ENCODE data around the gene HNRNPR. TPM values are rescaled to one million over a fixed set of nuclear protein-coding genes. Genes with fewer than 3 reads are reported as not detected.
A peak's percentile ranks its signal among the peaks of the same experiment; 100 is the strongest.
"Not testable (repeated sequence)": the region's sequence is repeated elsewhere in the genome, so short reads cannot be mapped to it uniquely, and the experiment has no call there.

The HNRNPR gene
- 196 and 221 TPM in 2 replicates for total RNA-seq (2014; rRNA removed; shearing (Covaris generic))

- peak; percentile 100 for DNase-seq (ENCODE audit: low read depth)
Measured at GRCh38 chr1:23344111-23344986, at the start of gene HNRNPR. Gene HNRNPR, minus strand, starts transcription at chr1:23344284. Its CDS starts 3,276 bp downstream, at chr1:23341008.

GRCh38 chr1:23393706-23394105 is 49.6 kb upstream of the HNRNPR start:
- DNase-seq (ENCODE audit: low read depth), result peak; percentile 91

- no peak for DNase-seq (ENCODE audit: low read depth)
Measured at GRCh38 chr1:23392125-23392855, 48.2 kb upstream of the HNRNPR start.

DNA sequence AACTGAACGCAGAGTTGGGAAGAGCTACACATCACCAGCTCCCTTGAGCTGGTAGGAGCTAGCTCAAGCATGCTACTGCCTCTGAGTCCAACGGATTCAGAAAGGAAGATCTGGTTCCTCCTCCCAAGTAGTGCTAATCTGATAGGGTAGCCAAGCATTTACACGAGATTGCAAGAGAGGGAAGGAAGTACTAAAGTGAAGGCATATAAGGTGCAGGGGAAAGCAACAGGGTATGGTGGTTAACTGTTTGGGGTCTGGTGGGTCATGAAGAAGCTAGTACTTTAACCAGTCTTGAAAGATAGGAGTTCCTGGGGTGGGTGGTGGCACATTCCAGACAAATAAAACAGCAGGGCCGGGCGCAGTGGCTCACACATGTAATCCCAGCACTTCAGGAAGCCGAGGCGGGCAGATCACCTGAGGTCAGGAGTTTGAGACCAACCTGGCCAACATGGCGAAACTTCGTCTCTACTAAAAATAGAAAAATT is 45.8 kb upstream of the HNRNPR start:
- DNase-seq (ENCODE audit: low read depth), result no peak

DNA sequence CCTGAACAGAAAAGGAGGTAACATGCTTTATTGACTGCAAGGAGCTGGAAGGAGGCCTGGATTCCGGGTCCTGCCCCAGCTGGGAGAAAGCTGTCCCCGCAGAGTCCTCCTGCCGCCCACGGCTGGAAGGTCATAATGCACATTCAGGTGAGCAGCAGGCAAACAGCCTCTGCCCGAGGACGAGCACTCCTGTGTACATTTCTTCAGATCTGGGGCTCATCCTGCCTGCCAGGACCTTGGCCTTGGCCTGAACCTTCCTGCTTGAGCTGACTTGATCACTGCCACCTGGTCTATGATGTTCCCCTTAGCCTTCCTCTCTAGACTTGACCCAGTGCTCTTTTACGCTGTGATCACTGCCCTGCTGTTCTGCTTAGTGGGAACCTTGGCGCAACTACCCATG is 43.4 kb upstream of the HNRNPR start:
- no peak for DNase-seq (ENCODE audit: low read depth)

- DNase-seq (ENCODE audit: low read depth), result no peak
Measured at GRCh38 chr1:23385119-23385621, 41.1 kb upstream of the HNRNPR start.

DNA sequence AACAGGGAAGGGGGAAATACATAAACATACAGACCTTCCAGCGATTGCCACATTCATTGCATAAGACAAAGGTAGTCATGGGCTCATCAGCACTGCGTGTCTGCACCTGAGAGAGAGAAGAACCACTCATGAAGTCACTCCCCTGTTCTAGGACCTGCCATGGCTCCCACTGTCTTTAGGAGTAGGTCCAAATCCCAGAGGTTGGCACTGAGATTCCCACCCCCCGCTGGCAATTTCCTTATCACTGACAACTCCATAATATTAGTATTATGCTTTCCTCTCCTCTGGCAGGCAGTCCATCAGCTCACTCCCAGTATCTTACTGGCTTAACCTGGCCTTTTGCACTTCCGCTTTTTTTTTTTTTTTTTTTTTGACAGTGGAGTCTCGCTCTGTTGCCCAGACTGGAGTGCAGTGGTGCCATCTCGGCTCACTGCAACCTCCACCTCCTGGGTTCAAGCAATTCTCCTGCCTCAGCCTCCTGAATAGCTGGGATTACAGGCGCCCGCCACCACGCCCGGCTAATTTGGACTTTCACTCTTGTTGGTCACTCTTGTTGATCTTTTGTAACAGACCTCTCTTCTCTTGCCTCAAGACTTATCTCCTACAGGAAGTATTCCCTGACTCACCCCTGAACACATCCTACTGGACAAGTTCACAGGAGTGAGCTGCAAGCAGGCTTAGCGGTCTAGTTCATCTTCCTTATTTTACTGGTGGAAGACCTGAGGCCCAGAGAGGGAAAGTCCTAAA is 40.4 kb upstream of the HNRNPR start:
- peak; percentile 66 for DNase-seq (ENCODE audit: low read depth)

- DNase-seq (ENCODE audit: low read depth), result no peak
Measured at GRCh38 chr1:23383577-23384311, 39.7 kb upstream of the HNRNPR start.

DNA sequence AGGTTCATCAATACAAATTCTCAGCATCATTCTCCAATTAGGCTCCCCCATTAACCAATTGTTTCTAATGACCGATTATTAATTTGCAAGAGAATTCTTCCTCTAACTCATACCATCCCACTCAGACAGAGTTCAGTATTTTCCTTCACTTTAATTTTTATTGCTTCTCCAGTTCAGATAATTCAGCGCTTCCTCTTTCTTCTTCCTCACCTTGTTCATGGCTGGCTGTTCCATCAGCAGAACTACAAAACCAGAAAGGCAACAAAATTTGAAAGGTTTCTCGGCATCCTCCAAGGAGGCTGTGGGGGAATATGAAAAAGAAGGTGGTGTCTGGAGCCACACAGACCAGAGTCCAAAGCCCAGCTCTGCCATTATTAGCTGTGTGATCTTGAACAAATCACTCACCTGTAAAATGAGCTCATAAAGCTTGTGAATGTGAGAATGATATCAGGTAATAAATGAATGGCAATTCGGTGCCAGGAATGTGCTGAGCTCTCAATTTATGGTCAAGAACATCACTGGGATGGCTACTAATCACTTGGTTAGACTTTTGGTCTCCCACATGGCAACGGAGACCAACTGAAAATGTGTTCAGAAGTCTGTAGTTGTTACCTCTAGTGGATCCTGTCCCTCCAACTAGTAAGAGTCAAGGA is 37.3 kb upstream of the HNRNPR start:
- DNase-seq (ENCODE audit: low read depth), result no peak

DNA sequence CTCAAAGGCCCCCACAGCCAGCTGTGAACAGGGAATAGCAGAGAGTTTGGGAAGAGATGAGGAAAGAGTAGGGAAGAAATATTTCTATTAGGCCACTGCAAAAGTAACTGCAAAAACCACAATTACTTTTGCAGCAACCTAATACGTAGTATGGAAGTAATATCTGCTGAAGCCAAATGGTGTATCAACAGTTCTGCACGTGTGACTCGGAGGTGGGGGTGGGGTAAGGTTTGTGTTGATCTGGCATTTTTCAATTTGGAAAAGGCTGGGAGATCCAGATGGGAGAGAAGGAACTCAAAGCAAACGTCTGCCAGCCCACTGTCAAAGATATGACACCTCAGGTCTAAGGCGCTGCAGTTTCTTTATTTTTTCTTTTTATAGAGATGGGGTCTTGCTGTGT is 36.6 kb upstream of the HNRNPR start:
- DNase-seq (ENCODE audit: low read depth), result no peak

DNA sequence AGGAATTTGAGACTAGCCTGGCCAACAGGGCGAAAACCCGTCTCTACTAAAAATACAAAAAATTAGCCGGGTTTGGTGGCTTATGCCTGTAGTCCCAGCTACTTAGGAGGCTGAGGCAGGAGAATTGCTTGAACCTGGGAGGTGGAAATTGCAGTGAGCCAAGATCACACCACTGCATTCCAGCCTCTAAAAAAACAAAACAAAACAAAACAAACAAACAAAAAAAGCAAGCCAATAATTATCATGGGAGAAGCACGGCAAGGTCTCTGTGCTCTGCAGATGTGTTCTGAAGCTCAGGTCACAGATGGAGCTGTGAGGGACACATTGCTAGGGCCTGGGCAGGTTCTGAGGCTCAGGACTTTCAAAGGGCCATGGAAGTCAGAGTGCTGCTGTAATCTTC is 36.2 kb upstream of the HNRNPR start:
- not testable (repeated sequence) for DNase-seq (ENCODE audit: low read depth)

- peak; percentile 76 for DNase-seq (ENCODE audit: low read depth)
Measured at GRCh38 chr1:23376890-23377811, 33.1 kb upstream of the HNRNPR start.

GRCh38 chr1:23374079-23374735 is 30.1 kb upstream of the HNRNPR start:
- DNase-seq (ENCODE audit: low read depth), result not testable (repeated sequence)

DNA sequence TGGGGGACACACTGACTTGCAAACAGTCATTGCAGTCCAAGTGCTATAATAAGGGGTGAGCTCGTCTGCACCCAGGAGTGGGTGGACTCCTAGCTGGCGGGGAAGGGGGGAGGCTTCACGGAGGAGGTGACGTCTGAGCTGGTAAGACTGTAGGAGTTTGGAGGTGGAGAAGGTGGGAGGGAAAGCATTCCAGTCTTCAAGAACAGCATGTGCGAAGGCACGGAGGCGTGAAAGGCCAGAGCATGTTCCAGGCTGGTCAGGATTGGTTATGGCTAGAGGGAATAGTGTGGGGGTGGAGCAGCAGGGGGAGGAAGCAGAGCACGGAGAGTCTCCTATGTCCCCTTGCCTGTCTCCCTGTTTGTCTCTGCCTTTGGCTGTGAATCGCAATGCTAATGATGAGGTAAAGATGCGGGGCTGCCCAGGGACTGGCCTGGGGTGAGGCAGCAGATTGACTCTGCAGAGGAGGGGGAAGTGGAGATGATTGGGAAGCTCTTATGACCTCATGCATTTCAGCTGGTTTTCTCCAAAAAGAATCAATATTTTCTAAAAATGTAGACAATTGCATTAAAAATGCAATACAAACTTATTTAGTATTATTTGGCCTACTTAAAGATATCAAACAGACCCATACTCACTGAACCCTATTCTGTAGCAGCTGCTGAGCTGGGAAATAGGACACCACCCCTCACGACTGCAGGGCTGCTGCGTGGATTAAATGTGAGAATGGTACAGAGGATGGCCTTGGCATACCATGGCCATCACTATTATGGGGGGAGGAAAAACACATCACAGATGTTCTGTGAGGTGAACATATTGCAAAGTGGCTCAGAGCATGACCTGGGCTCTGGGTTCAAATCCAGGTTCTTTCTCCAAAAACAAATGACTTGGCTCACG is 28.1 kb upstream of the HNRNPR start:
- DNase-seq (ENCODE audit: low read depth), result no peak

- peak; percentile 66 for DNase-seq (ENCODE audit: low read depth)
Measured at GRCh38 chr1:23370709-23371584, 26.9 kb upstream of the HNRNPR start.

- DNase-seq (ENCODE audit: low read depth), result no peak
Measured at GRCh38 chr1:23370330-23370708, 26.2 kb upstream of the HNRNPR start.
